PFSK-1 (cell line): ENCODE measurements around the gene CPAMD8.

Experiments
- REST ChIP-seq, 2 experiments: IDR thresholded peaks; 2 replicates each; pipeline versions ENCODE4 v1.6.1 to v1.8.0; 2011 to 2012; ENCODE audit warnings: low read depth in 2 of 2, low read length in 2 of 2, control low read depth in 1 of 2, inconsistent platforms in 1 of 2, mild to moderate bottlenecking in 1 of 2, moderate library complexity in 1 of 2; ENCODE audit not compliant: insufficient read depth in 1 of 2
- TAF1 ChIP-seq: IDR thresholded peaks from 2 replicates; pipeline ENCODE4 v1.6.1; 2012; ENCODE audit warnings: low read length, control low read depth, borderline replicate concordance; ENCODE audit not compliant: insufficient read depth

- TF ChIP-seq TAF1, result no peak
- no peak for TF ChIP-seq REST (IDR thresholded peaks at IDR 0.05; ENCODE audit: insufficient read depth in 1 of 2, low read depth in 2 of 2, low read length in 2 of 2)
Observed at GRCh38 chr19:17070421-17070820, 43.8 kb upstream of the CPAMD8 start.
